Hematopoietic multipotent progenitor cell (in vitro differentiated cells): Measurements from ENCODE around the gene SCN5A. TPM values are rescaled to one million over a fixed set of nuclear protein-coding genes. Genes with fewer than 3 reads are reported as not detected.

ENCODE experiments used
- DNase-seq, 3 donors: peaks; one replicate each; pipeline ENCODE4 v3.0.0-alpha.2; 2011 to 2015; ENCODE audit warnings: low read depth in 2 of 3, low spot score in 2 of 3
- total RNA-seq: library from RNA; depleted of rRNA; stranded (reverse); fragments of >200 nt; gene quantifications from one replicate; pipeline ENCODE4 v1.2.3, GENCODE V29; 2012

Gene SCN5A
- total RNA-seq, 1 donor: 0.27 TPM

DNA sequence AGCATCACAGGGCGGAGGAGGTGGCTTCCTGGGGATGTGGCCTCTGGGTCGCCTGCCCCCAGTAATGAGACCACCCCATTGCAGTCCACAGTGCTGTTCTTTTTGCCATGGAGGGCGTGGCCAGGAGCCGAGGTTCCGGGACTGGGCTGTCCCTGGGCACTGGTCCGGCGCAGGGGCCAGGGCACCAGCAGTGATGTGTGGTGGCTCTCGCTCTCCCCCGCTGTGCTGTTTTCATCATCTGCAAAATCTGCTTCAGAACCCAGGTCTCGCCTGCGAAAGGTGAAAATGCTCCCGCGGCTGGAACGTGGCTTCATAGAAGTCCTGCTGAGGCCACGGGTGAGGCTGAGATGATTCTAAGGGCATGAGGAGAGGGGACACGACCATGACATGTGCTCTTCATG is 45.8 kb downstream of the SCN5A start:
- no peak for DNase-seq

DNA sequence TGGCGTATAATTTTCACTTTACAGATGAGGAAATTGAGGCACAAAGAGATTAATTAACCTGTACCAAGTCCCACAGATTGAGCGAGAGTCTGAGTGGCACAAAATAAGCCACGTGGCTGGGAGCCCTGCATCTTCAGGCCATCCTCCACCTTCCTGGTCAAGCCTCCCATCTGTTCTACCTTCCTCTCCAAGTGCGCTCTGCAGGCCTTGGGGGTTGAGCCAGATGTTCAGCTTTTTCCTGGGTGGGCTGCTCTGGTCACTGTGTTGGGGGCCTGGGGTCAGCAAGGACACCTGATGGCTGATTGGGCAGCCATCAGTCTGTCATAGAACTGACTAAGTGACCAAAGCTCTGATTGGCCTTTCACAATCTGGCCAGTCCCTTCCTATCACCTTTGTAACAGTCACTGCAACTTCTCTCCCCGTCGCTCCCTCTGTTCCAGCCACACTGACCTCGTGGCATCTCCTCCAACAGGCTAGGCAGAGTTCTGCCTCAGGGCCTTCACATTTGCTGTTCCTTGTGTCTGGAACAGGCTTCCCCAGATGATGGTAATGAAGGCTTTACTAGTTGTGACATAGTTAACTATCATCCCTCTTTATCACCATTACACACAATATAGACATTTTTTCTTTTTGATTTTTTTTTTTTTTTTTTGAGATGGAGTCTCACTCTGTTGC is 46.8 kb downstream of the SCN5A start:
- DNase-seq: no peak

DNA sequence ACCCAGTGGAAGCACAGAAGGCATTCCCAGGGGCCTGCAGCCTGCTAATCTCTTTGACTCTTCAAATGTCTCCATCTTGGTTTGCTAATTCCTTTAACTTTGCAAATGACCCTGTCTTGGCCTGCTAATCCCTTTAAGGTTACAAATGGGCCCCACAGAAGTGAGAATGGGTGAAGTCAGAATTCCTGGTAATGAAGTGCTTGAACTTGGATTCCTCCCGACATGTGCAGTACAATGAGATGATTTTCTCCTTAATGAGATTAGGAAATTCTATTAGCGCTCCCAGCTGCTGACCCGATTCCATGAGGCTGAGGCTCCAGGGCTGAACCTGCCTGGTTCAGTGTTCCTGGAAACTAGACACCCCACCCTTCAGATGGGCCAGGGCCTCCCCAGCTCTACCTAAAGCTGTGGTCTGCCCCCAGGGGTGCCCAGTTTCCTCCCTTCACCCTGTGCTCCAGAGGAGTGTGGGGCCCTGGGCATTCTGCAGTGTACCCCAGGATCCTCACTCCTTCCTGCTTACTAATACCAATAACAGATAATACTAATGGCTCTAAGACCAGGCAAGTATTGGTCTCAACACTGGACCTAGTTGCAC is 47.4 kb downstream of the SCN5A start:
- DNase-seq: no peak

DNA sequence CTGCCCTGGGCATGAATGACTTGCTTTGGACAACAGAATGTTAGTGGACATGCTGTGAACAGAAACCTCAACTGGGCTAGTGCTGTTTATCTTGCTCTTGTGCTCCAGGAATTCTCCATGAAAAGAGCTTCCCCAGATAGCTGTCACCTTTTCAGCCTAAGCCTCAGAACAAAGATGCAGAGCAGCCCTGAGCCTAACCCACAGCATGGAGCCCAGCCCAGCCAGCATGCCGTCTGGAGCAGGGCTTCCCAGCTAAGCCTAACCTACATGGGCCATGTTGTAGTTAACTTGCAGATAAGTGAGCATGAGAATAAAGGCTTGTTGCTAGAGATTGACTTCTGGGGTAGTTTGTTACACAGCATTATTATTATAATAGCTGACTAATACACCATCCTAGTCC is 48.9 kb downstream of the SCN5A start:
- DNase-seq: no peak

DNA sequence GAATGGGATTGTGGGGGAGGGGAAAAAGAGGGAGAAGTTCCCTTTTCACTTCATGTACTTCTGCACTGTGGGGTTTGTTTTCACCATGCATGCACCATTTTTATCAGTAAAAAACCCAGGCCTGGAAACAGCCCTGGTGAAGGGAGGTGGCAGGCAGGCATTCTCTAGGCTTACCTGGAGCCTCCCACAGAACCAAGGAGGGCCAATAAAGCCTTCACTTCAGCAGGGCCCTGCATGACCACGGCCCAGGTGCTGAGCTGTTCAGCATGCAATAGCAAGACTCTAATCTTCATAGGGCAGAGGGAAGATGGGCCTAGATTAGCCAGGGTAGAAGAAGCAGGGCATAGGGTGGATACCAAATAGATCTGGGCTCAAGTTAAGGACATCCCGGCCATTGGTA is 49.6 kb downstream of the SCN5A start:
- no peak for DNase-seq

DNA sequence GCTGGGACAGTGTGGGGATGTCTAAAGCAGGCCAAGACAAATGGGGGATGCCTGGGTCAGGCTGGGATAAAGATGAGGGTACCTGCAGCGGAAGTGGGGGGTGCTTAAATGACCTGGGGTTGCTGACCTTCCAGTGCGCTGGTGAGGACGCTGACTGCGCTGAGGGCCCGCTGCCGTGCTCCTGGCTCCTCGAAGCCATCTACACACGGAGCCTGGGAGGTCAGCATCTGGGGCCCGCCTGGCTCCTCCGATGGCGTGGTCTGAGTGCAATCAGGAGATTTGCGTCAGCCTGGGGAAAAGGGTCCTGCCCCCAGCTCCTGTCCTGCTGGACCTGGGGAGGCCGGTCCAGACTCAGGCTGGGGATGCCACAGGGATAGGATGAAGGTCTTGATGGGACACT is 50.7 kb downstream of the SCN5A start:
- no peak for DNase-seq

DNA sequence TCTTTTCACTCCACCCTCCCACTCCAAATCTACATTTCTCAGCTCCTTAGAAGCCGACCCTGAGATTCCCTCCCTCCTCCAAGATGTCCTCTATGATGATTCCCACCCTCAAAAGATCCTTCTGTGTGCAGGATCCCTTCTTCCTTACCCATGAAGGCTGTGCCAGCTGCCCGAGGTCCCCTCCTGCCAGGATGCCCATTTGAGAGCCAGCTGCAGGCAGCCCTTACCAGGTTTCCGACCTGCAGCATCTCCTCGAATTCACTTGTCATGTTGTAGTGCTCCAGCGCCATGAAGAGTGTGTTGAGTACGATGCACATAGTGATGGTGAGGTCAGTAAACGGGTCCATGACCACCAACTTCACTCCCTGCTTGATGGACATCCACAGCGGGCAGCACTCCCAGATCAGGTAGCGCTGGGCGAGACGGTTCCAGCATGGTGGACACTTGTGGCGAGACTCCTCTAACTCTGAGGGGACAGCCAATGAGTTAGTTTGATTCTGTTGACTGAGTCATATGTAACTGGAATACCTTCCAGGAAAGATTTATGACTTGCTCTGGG is 51.9 kb downstream of the SCN5A start:
- DNase-seq: no peak

DNA sequence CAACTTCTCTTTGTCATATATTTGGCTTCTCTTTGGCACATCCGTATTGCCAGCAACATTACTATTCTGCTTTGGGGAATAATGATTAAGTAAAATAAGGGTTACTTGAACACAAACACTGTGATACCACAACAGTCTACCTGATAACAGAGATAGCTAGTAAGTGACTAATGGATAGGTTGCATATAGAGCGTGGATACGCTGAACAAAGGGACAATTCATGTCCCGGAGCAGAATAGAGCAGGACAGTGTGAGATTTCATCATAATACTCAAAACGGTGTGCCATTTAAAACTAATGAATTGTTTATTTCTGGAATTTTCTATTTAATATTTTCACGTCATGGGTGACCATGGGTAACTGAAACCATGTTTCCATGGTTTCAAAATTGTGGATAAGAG is 54.1 kb downstream of the SCN5A start:
- DNase-seq: no peak

DNA sequence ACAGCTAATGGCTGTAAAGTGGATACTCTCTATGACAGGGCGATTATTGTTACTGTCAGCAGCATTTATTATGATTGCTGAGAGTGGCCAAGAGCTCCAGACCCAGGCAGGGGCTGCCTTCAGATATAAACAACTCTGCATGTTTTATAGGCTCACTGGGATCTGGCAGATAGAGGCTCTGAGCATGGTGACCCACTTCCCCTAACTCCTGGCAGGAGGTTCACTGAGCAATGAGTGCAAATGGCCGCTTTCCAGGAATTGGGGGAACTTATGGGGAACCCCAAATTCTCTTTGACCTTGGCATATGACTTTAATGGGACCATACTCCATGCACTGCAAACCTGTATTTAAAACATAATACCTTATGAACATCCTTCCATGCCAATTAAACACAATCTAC is 59.0 kb downstream of the SCN5A start:
- DNase-seq: no peak

DNA sequence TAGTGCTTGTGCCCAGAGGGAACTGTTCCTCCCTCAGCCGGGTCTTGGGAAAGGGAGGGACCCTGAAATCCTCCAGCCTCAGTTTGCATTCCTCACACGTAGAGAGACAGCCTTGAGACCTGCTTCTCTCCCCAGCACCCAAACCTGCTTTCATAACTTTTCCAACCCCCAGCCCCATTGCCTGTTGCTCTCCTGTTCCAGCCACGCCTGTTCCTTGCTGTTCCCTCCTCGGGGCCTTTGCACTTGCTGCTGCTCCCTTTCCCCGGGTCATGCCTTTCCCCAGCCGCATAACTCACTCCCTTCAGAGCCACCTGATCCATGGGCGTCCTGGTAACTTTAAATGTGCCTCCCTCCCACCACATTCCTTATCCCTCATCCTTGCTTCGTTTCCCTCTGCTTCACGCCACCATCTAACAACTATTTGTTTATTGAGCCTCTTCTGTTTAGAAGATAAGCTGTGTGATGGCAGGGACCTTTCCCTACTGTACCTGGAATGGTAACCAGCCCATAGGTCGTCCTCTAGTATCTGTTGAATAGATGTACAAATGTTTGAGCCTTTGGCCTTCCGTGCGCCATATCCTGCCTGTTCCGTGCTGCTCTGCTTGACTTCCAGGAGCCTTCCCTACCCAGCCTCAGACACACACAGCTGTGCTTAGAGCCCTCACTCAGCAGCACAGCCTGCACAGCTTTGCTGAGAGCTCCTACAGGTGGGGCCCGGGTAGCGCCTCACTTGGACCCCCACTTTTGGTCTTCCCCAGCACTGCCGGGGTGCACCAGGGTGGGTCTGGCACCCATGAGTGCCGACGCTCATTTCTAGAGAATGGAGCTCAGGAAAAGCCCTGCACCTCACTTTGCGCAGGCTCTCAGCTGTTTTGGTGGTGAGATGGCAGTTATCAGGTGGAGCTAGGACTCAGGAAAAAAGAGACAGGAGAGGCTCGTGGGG is 60.2 kb downstream of the SCN5A start:
- no peak for DNase-seq

DNA sequence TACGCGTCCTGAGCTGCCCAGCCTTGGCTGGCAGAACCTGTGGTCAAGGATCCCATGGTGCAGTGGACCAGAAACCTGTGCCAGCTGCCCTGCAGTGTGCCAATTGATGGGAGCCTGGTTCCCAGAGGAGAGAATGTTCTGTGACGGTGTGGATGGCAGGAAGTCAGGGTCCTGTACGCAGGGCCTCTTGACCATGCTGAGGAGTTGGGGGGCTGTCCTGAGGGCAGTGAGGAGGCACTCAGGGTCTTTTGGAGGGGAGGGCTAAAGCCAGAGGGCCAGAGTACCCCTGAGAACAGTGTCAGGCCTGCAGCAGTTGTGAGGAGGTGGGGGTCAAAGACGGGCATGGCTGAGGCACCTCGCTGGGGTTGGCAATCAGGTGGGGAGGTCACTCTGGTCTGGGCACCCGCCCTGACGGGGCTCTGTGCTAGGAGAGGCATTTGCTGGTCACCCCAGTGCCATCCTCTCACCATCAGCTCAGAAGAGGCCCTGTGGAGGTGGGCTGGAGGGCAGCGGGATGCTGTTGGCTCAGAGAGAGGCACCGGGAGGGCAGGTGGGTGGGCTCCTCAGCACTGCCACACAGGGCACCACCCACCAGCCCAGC is 61.0 kb downstream of the SCN5A start:
- DNase-seq: no peak

DNA sequence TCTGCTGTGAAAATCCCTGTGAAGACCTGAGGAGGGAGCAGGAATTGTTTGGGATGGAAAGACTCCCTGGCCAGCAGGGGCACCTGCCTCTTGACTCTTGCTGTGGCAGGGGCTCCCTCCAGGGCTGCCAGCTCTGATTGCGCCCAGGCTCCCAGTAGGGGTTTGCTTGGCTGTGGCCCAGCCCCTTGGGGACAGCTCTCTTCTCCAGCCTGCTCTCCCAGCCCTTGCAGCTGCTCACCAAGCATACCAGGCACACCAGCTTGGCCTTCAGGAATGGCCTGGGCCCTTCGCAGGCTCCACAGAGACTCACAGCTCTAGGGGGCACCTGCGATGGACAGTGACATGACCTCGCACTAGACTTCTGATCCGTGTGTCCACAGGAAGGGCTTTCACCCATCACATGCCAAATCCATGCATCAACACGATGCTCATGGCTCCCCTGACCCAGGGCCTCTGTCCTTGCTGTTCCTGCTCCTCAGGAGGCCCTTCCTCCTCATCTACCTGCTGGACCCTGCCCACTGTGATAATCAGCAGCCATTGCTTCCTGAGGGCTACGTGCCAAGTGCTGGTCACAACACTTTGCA is 61.8 kb downstream of the SCN5A start:
- DNase-seq: no peak

DNA sequence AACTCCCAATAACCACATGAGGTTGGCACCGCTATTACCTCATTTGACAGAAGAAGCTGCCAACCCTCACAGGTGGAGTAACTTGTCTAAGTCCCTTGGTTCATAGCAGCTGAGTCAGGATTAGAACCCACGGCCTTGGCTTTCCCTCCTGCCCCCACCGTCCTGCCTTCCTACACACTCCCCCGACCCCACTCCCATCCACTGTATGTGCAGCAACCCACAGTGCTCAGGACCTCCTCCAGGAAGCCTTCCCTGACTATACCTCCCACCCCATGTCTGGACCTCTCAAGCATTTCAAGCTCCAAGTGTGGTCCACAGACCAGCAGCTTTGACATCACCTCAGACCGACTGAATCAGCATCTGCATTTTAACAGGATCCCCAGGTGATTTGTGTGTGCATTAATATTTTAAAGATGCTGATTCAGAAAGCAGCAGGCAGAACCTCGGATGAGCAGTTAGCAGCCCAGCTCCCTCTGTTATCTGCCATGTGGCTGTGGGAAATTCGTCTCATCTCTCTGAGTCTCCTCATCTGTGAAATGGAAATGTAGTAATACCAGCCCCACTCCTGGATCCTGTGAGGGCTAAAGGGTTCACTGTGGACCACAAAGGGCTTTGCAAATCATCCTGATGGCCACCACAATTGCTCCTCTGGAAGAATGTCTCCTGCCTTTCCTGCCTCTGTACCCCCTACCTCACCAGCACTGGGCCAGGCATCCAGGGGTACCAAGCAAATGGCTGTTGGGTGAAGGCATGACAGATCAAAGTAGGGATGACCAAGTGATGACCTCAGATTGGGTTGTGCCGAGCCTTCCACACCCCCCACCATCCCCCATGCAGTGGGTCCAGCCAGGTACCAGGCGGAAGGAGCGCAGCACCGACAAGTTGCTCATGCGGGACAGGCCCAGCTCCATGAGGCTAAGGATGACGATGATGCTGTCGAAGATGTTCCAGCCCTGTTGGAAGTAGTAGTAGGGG is 62.7 kb downstream of the SCN5A start:
- DNase-seq: no peak

DNA sequence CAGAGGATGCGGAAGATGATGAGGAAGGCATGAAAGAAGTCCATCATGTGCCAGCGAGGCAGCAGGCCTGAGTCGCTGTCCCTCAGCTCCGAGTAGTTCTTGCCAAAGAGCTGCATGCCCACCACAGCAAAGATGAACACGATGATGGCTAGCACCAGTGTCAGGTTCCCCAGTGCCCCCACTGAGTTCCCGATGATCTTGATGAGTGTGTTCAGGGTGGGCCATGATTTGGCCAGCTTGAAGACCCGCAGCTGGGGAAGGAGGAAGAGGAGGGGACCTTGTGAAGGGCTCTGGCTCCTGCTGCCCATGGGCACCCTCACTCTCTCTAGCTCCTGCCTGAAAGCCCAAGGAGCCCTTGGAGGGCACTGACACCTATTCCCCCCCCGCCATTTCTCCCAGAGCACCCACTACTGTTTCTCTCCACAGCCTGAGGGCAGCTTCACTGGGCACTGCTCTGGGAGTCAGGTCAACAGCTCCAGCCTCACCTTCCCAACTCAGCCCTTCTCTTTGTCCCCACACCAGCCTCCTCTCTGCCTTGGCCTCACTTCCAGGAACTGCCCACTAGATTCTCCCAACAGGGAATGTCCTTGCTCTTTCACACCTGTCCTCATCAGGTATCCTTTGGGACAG is 63.6 kb downstream of the SCN5A start:
- DNase-seq: no peak

DNA sequence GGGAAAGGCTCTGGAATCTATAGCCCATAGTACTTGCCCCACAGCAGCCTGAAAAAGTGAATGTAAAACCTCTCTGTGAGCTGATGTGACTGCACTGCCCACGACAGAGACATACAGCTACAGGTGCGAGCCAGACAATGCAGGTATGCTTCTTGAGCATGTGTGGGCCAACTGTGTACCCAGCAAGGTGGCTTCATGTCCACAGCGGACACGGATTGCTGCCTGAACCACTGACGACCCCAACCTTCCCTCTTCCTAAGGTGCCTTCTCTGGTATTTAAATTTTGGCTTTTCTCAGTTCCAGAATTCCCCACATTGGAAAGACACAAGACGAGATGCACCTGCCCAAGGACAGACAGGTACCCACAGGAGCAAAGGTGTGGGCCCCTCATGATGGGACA is 65.8 kb downstream of the SCN5A start:
- DNase-seq: no peak

DNA sequence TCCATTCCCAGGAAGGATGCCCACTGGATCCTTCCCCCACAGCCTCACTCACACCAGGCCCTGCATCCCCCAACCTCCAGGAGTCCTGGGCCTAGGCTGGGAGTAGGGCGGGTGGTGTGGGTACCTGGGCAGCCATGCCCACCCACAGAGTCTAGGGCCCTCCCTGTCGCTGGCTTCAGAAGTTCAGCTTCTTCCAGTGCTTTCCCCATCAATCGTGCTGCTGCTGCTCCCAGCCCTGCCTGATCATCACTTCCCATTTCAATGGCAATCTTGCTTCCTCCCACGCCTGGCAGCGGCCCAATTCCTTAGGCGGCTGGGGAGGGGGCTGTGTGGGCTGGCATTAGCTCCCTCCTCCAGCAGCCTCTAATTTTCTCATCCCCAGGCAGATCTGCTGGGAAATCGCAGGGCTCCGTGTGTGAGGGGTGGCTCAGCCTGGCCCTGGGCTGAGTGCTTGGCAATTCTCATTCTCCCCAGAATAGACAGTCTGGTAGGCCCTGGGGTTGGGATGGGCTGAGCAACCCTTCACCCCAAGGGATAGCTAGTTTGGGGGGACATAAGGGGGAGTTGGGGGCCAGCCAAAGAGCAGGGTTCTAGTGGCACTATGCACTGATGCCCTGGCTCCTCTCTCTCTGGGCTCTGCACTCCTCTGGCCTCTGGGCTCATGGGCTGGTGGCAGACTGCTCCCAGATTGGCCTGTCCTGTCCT is 66.4 kb downstream of the SCN5A start:
- DNase-seq: peak in 1 of 3 donors; percentile 18

DNA sequence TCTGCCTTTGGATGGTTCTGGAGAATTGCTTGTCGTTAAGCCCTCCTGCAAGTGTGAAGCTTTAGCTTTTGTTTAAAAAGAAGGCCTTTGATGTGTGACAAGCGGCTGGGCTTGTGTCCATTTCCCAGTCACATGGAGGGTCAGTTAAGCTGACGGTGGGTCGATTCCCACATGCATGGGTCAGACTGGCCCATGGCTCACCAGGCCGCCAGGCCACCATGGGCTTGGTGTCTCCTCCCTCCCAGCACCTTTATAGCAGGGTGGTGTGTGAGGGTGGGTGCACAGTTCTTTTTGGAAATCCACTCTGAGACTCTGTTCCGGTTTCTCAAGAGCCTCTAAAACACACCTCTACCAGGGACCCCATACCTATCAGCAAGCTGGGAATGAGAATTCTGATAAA is 67.2 kb downstream of the SCN5A start:
- no peak for DNase-seq

DNA sequence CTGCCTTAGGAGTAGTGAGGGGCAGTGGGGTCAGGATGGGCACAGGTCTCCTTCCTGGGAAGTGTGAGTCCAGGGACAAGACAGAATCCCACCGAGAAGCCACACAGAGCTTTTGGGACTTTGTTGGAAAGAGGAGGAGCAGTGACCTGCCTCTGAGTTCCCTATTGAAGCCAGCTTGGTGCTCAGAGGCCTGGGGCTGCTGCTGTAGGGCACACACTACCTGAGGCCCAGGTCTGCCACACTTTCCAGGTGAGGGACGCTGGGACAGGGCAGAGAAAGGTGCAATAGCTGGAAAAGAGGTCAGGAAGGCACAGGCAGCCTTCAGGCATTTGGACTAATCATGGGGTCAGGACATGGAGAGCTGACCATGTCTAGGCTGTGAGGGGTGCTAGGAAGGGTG is 67.7 kb downstream of the SCN5A start:
- DNase-seq: no peak
